Activated CD4-positive, alpha-beta T cell treated with anti-CD3 and anti-CD28 coated beads for 36 hours (primary cell): Measurements from ENCODE around the gene POLE4. TPM values are rescaled to one million over a fixed set of nuclear protein-coding genes. Genes with fewer than 3 reads are reported as not detected.

Experiments
- ATAC-seq: fragments of 200-7000 bp; cut with Tn5 transposase; one replicate; pipeline ENCODE4 v1.10.0; 2021; ENCODE audit warnings: mild to moderate bottlenecking, moderate library complexity
- CTCF ChIA-PET: fragments of 350-600 bp; sonication (Branson Sonifier 250); formaldehyde crosslinking; loops from one replicate; lab custom pipeline; 2021; ENCODE audit warnings: antibody characterized with exemption; lab: Charles Lee
- POLR2A ChIA-PET: fragments of 350-600 bp; sonication (Branson Sonifier 250); formaldehyde crosslinking; loops from one replicate; lab custom pipeline; 2021; ENCODE audit warnings: antibody characterized with exemption, inconsistent platforms; lab: Charles Lee
- DNase-seq: peaks from one replicate; pipeline ENCODE4 v3.0.0-alpha.2; 2020
- H3K27ac Mint-ChIP-seq: one replicate; pipeline ENCODE4 v1.8.0; 2021; ENCODE audit warnings: mixed read lengths
- H3K27me3 Mint-ChIP-seq: one replicate; pipeline ENCODE4 v1.8.0; 2021; ENCODE audit warnings: mixed read lengths
- H3K36me3 Mint-ChIP-seq: one replicate; pipeline ENCODE4 v1.8.0; 2021; ENCODE audit warnings: low read depth, mixed read lengths
- H3K4me1 Mint-ChIP-seq: one replicate; pipeline ENCODE4 v1.8.0; 2021; ENCODE audit warnings: mixed read lengths
- H3K4me3 Mint-ChIP-seq: one replicate; pipeline ENCODE4 v1.8.0; 2021; ENCODE audit warnings: mild to moderate bottlenecking, moderate library complexity, mixed read lengths
- H3K9me3 Mint-ChIP-seq: one replicate; pipeline ENCODE4 v1.8.0; 2021; ENCODE audit warnings: low read depth, mixed read lengths
- intact Hi-C, 2 experiments: fragments of 100-400 bp; cut with DNase I in 1 of 2; cut with micrococcal nuclease in 1 of 2; formaldehyde crosslinking; loops; one replicate each; pipeline versions ENCODE4 v1.14.2 to v1.15.1; 2022 to 2024; cut with DNase I, micrococcal nuclease
- total RNA-seq, 2 experiments: library from RNA; stranded (reverse); gene quantifications; one replicate each; pipeline ENCODE4 v1.2.3, GENCODE V29; 2021

POLE4 gene
- total RNA-seq, 2 experiments from 2014 or later, result 29.3 to 44.0 TPM

DNA sequence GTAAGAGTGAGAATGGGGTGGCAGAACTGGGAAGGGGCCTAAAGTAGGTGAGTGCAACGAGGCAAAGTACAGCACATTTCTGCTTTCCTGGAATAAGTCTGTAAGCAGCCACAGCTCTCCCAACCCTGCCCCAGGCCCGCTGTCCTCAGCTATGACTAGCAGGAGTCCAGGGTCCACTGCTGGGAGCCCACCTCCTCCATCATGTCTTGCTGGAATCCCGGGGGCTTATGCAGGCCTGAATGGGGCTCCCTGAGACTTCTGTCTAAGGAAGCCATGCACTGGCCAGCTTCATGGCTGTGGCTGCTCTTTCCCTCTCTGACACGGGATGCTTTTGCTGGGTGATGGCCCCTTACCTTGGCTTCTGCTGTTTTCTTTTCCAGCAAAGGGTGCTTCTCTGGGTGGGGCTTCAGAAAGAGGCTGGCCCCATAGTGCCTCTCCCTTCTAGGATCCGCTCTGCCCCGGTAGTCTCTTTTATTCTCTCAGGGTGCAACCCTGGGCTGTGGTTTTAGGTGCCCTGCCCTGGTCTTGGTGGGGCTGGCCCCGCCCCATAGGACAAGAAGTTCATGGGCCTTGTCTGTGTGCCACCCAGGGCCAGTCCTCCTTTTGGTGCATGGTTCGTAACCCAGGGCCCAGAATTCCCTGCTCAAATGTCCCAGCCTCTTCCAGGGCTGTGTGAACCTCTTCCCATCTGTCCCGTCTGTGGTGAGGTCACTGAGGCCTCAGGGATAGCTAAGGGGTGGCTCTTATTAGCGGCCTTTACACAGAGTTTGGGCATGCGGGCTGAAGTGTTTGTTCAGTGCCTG is 33.8 kb upstream of the POLE4 start:
- ChIA-PET CTCF (no interaction called here), POLR2A (interaction anchor here (0.7 kb wide), 1 partner anchor 152 kb away, joined by 3 read pairs; no protein-coding TSS in a partner anchor)
- Mint-ChIP-seq H3K4me1 (peaks cover under 1% of the 10 kb centered on the region), H3K27ac (no peak overlapping the region), H3K9me3 (no peaks in the 10 kb centered on the region), H3K36me3 (peaks cover 3% of the 10 kb centered on the region), H3K27me3 (no peaks in the 10 kb centered on the region), H3K4me3 (no peak overlapping the region)
- intact Hi-C loops, result no loop called here
- DNase-seq (no peak), ATAC-seq (no peak)

GRCh38 chr2:74925361-74925786 is 33.1 kb upstream of the POLE4 start:
- intact Hi-C loops, result no loop called here
- Mint-ChIP-seq H3K4me3 (no peak overlapping the region), H3K27me3 (no peaks in the 10 kb centered on the region), H3K4me1 (no peaks in the 10 kb centered on the region), H3K27ac (no peak overlapping the region), H3K36me3 (peaks cover 3% of the 10 kb centered on the region), H3K9me3 (no peaks in the 10 kb centered on the region)
- POLR2A ChIA-PET, result no interaction called here
- no peak for ATAC-seq
- CTCF ChIA-PET, result no interaction called here
- DNase-seq, result no peak

GRCh38 chr2:74927621-74928020 is 30.8 kb upstream of the POLE4 start:
- Mint-ChIP-seq H3K4me3 (no peak overlapping the region), H3K4me1 (no peaks in the 10 kb centered on the region), H3K9me3 (no peaks in the 10 kb centered on the region), H3K27ac (no peak overlapping the region), H3K27me3 (no peaks in the 10 kb centered on the region), H3K36me3 (peaks cover 7% of the 10 kb centered on the region)
- no peak for DNase-seq
- intact Hi-C loops, result no loop called here
- no peak for ATAC-seq
- CTCF ChIA-PET, result no interaction called here
- POLR2A ChIA-PET, result no interaction called here

GRCh38 chr2:74930811-74931486 is 27.5 kb upstream of the POLE4 start:
- Mint-ChIP-seq H3K27me3 (no peaks in the 10 kb centered on the region), H3K27ac (no peak overlapping the region), H3K36me3 (peaks cover 9% of the 10 kb centered on the region), H3K9me3 (no peaks in the 10 kb centered on the region), H3K4me1 (no peaks in the 10 kb centered on the region), H3K4me3 (no peak overlapping the region)
- ChIA-PET CTCF (no interaction called here), POLR2A (no interaction called here)
- DNase-seq (no peak), ATAC-seq (no peak)
- intact Hi-C loops, result no loop called here

DNA sequence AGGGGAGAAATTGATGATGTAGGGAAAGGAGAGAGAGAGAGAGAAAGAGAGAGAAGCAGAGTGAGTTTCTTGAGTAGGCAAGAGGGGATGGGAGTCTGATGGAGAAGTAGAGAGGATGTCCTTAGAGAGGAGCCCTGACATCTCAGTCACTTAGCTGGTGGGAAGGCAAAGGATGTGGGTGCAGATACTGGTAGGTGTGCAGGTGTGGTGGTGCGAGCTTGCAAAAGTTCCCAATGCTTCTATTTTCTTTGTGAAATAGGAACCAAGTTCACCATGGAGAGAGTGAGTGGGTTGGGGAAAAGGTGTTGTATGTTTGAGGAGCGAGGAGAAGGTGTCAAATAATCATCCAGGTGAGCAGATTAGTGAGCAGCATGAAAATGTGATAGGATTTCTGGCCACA is 26.5 kb upstream of the POLE4 start:
- POLR2A ChIA-PET, result no interaction called here
- no peak for ATAC-seq
- Mint-ChIP-seq H3K4me3 (no peak overlapping the region), H3K27me3 (no peaks in the 10 kb centered on the region), H3K36me3 (peaks cover 9% of the 10 kb centered on the region), H3K4me1 (no peaks in the 10 kb centered on the region), H3K27ac (no peak overlapping the region), H3K9me3 (no peaks in the 10 kb centered on the region)
- CTCF ChIA-PET, result no interaction called here
- no peak for DNase-seq
- intact Hi-C loops, result no loop called here

DNA sequence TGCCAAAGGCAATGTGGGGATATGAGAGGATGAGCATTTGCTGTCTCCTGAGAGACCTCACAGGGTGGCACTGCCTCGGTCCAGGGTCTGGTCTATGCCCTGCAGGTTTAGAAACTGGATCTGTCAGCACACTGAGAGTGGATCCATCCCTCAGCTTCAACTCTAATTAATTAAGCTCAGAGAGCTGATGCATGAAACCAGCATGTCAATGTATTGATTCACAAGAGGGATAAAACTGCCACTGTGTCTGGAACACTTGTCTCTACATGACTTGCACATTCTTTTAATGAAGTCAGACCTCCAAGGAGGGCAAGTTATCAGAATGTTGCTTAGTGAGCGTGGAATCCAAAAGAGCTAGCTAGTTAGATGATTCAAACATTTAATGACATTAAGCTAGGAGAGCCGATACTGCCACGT is 22.5 kb upstream of the POLE4 start:
- no peaks in the 10 kb centered on the region for H3K4me1 Mint-ChIP-seq
- ChIA-PET POLR2A (no interaction called here), CTCF (interaction anchor here (0.6 to 1.2 kb wide), 3 partner anchors 17 to 129 kb away, joined by 3 to 8 read pairs (median 4); no protein-coding TSS in a partner anchor)
- intact Hi-C loops, result no loop called here
- no peak overlapping the region for H3K4me3 Mint-ChIP-seq
- no peak for DNase-seq
- no peak for ATAC-seq
- no peaks in the 10 kb centered on the region for H3K9me3 Mint-ChIP-seq
- no peak overlapping the region for H3K27ac Mint-ChIP-seq
- H3K27me3 Mint-ChIP-seq, result no peaks in the 10 kb centered on the region
- peaks cover 5% of the 10 kb centered on the region for H3K36me3 Mint-ChIP-seq

GRCh38 chr2:74937221-74937880 is 21.1 kb upstream of the POLE4 start:
- Mint-ChIP-seq H3K4me1 (no peaks in the 10 kb centered on the region), H3K9me3 (no peaks in the 10 kb centered on the region), H3K4me3 (no peak overlapping the region), H3K27ac (no peak overlapping the region), H3K27me3 (no peaks in the 10 kb centered on the region), H3K36me3 (peaks cover 5% of the 10 kb centered on the region)
- CTCF ChIA-PET, result no interaction called here
- intact Hi-C loops, result no loop called here
- no peak for DNase-seq
- POLR2A ChIA-PET, result no interaction called here
- no peak for ATAC-seq

- Mint-ChIP-seq H3K9me3 (no peaks in the 10 kb centered on the region), H3K4me1 (no peaks in the 10 kb centered on the region), H3K36me3 (peaks cover 5% of the 10 kb centered on the region), H3K27me3 (no peaks in the 10 kb centered on the region), H3K4me3 (no peak overlapping the region), H3K27ac (no peak overlapping the region)
- ChIA-PET CTCF (interaction anchor here (1.0 kb wide), 1 partner anchor 12 kb away, joined by 3 read pairs; no protein-coding TSS in a partner anchor), POLR2A (no interaction called here)
- DNase-seq (no peak), ATAC-seq (no peak)
- intact Hi-C loops, result no loop called here
Measured at GRCh38 chr2:74938264-74938663, 20.2 kb upstream of the POLE4 start.

DNA sequence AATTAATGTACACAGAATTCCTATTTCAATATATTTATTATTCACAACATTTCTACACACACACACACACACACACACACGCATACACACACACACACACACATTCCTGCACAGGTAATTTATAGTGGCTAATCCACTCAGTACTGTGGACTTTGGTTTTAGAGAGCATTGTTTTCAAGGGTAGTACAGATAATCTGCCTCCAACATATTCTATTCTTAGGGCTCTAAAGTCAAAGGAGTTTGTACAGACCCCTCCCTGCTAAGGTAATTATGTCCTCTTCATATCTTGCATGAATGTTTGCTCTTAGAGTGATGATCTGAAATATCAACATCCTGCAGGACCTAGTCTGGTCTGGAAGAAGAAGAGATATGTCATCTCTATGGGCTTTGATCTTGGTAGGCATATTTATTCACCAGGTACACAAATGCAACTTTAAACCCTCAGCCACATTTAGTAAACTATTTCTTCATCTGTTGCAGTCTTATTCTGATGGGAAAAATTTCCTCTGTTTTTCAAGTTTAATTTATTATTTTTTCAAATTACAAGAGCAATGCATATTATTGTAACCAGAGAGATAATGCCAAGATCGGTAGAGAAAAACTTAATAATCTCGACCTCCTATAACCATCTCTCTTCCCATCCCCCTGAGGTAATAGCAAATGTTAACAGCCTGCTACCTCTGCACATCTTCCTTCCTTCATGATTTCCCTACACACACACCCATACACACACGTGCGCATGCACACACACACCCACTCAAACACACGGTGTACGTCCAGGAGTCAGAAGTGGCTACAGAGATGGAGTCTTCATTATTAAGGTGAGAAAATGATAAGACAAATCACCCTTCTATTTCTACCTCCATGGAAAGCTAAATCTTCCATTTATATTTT is 18.3 kb upstream of the POLE4 start:
- Mint-ChIP-seq H3K9me3 (no peaks in the 10 kb centered on the region), H3K4me3 (no peak overlapping the region), H3K27ac (no peak overlapping the region), H3K4me1 (peaks cover 2% of the 10 kb centered on the region), H3K27me3 (no peaks in the 10 kb centered on the region), H3K36me3 (peaks cover 3% of the 10 kb centered on the region)
- intact Hi-C loops, result no loop called here
- ChIA-PET POLR2A (no interaction called here), CTCF (no interaction called here)
- DNase-seq (no peak), ATAC-seq (no peak)

- Mint-ChIP-seq H3K36me3 (peaks cover 3% of the 10 kb centered on the region), H3K27ac (no peak overlapping the region), H3K4me3 (no peak overlapping the region), H3K27me3 (no peaks in the 10 kb centered on the region), H3K4me1 (peaks cover 6% of the 10 kb centered on the region), H3K9me3 (no peaks in the 10 kb centered on the region)
- ChIA-PET CTCF (no interaction called here), POLR2A (no interaction called here)
- DNase-seq (no peak), ATAC-seq (no peak)
- intact Hi-C loops, result no loop called here
Measured at GRCh38 chr2:74941284-74941683, 17.2 kb upstream of the POLE4 start.

DNA sequence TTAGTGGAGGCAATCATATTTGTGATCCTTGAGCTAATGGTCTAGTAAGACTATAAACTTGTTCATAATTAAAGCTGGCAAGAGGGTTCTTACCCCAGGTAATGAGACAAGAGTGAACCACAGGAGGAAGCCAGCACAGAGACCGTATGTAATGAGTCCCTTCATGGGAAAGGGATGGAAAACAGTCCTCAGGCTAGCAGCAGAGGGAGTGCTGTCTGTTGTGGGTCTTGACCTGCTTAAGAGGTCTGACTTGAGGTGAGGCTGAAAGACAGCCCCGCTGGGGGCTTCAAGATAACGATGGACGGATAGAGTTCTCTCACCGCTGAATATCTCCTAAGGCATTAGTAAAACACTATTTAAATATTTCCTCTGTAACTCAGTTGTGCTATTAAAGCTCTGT is 16.2 kb upstream of the POLE4 start:
- intact Hi-C loops, result no loop called here
- no peaks in the 10 kb centered on the region for H3K9me3 Mint-ChIP-seq
- H3K4me3 Mint-ChIP-seq, result no peak overlapping the region
- ChIA-PET POLR2A (no interaction called here), CTCF (no interaction called here)
- peaks cover 6% of the 10 kb centered on the region for H3K4me1 Mint-ChIP-seq
- no peak for ATAC-seq
- no peak overlapping the region for H3K27ac Mint-ChIP-seq
- peaks cover 3% of the 10 kb centered on the region for H3K36me3 Mint-ChIP-seq
- DNase-seq, result no peak
- no peaks in the 10 kb centered on the region for H3K27me3 Mint-ChIP-seq
